Activated naive CD4-positive, alpha-beta T cell treated with anti-CD3 and anti-CD28 coated beads for 36 hours (primary cell): ENCODE data around the gene KRTAP5-2. TPM values are rescaled to one million over a fixed set of nuclear protein-coding genes. Genes with fewer than 3 reads are reported as not detected.
"Not testable (repeated sequence)": the region's sequence is repeated elsewhere in the genome, so short reads cannot be mapped to it uniquely, and the experiment has no call there.

Experiments
- CTCF ChIA-PET: fragments of 350-600 bp; sonication (Branson Sonifier 250); formaldehyde crosslinking; loops from one replicate; lab custom pipeline; 2021; ENCODE audit warnings: antibody characterized with exemption; lab: Charles Lee
- DNase-seq: peaks from one replicate; pipeline ENCODE4 v3.0.0-alpha.2; 2020
- H3K27ac Mint-ChIP-seq: one replicate; pipeline ENCODE4 v1.8.0; 2021; ENCODE audit warnings: mild to moderate bottlenecking, mixed read lengths
- H3K27me3 Mint-ChIP-seq: one replicate; pipeline ENCODE4 v1.8.0; 2021; ENCODE audit warnings: low read depth, mixed read lengths
- H3K36me3 Mint-ChIP-seq: one replicate; pipeline ENCODE4 v1.8.0; 2021; ENCODE audit warnings: low read depth, mixed read lengths
- H3K4me1 Mint-ChIP-seq: one replicate; pipeline ENCODE4 v1.8.0; 2021; ENCODE audit warnings: low read depth, mixed read lengths
- H3K4me3 Mint-ChIP-seq: one replicate; pipeline ENCODE4 v1.8.0; 2021; ENCODE audit warnings: mild to moderate bottlenecking, moderate library complexity, mixed read lengths
- H3K9me3 Mint-ChIP-seq: one replicate; pipeline ENCODE4 v1.8.0; 2021; ENCODE audit warnings: mixed read lengths
- intact Hi-C: fragments of 100-400 bp; cut with micrococcal nuclease; formaldehyde crosslinking; loops from one replicate; pipeline ENCODE4 v1.15.1; 2023
- total RNA-seq, 2 experiments: library from RNA; stranded (reverse); gene quantifications; one replicate each; pipeline ENCODE4 v1.2.3, GENCODE V29; 2021

KRTAP5-2 gene
- not detected for total RNA-seq

GRCh38 chr11:1597994-1598380 lies at the start of gene KRTAP5-2:
TSS of gene KRTAP5-2 (minus strand) at chr11:1598294. CDS start at chr11:1598250, 44 bp downstream.
- H3K27me3 Mint-ChIP-seq = peaks cover 19% of the 10 kb centered on the region
- CTCF ChIA-PET = interaction anchor here (1.4 to 1.7 kb wide), 2 partner anchors 23 to 55 kb away, joined by 4 to 5 read pairs; no protein-coding TSS in a partner anchor
- peaks cover 5% of the 10 kb centered on the region for H3K4me1 Mint-ChIP-seq
- H3K27ac Mint-ChIP-seq = no peak within 1 kb of the TSS
- DNase-seq = no peak
- no peaks in the 10 kb centered on the region for H3K36me3 Mint-ChIP-seq
- H3K9me3 Mint-ChIP-seq = no peaks in the 10 kb centered on the region
- intact Hi-C loops = no loop called here
- H3K4me3 Mint-ChIP-seq = no peak within 1 kb of the TSS

- intact Hi-C loops, DNase-seq, H3K36me3 Mint-ChIP-seq, H3K27me3 Mint-ChIP-seq, H3K9me3 Mint-ChIP-seq, H3K4me1 Mint-ChIP-seq, H3K27ac Mint-ChIP-seq, H3K4me3 Mint-ChIP-seq: not testable (repeated sequence)
- CTCF ChIA-PET = interaction anchor here (0.6 to 1.4 kb wide), 3 partner anchors 48 to 511 kb away, joined by 3 to 4 read pairs (median 3); no protein-coding TSS in a partner anchor
Observed at GRCh38 chr11:1646540-1646939, 48.4 kb upstream of the KRTAP5-2 start.

DNA sequence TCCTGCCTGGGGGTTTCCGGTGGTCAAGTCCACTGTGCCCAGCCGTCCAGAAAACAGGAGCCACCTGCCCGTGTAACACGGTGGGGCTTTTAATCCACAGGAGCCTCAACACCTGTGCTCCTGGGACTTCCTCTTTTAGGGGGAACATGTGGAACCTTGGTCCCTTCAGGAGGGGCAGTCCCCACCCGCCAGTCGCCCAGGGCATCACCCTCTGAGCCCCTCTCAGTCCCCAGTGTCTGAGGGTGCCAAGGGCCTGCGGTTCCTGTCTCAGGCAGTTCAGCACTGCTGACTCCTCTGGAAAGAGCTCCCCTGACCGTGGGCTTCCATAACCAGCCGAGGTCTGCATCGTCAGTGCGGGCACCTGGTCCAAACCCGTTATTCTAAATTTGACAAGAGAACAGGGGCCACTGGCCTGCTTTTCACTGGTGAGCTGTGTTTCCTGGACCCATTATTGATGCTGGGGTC lies 47.3 kb upstream of the KRTAP5-2 start:
- DNase-seq = no peak
- no peak overlapping the region for H3K27ac Mint-ChIP-seq
- no peaks in the 10 kb centered on the region for H3K4me1 Mint-ChIP-seq
- no peaks in the 10 kb centered on the region for H3K9me3 Mint-ChIP-seq
- peaks cover 4% of the 10 kb centered on the region for H3K27me3 Mint-ChIP-seq
- intact Hi-C loops = no loop called here
- no peak overlapping the region for H3K4me3 Mint-ChIP-seq
- CTCF ChIA-PET = interaction anchor here (1.4 kb wide), 1 partner anchor 49 kb away, joined by 3 read pairs; no protein-coding TSS in a partner anchor
- H3K36me3 Mint-ChIP-seq = no peaks in the 10 kb centered on the region

- H3K27me3 Mint-ChIP-seq = peaks cover 10% of the 10 kb centered on the region
- H3K36me3 Mint-ChIP-seq = no peaks in the 10 kb centered on the region
- no peaks in the 10 kb centered on the region for H3K9me3 Mint-ChIP-seq
- no peaks in the 10 kb centered on the region for H3K4me1 Mint-ChIP-seq
- intact Hi-C loops = no loop called here
- H3K4me3 Mint-ChIP-seq = no peak overlapping the region
- DNase-seq = no peak
- no peak overlapping the region for H3K27ac Mint-ChIP-seq
- CTCF ChIA-PET = interaction anchor here (1.4 kb wide), 1 partner anchor 49 kb away, joined by 3 read pairs; no protein-coding TSS in a partner anchor
Observed at GRCh38 chr11:1644601-1645356, 46.7 kb upstream of the KRTAP5-2 start.

DNA sequence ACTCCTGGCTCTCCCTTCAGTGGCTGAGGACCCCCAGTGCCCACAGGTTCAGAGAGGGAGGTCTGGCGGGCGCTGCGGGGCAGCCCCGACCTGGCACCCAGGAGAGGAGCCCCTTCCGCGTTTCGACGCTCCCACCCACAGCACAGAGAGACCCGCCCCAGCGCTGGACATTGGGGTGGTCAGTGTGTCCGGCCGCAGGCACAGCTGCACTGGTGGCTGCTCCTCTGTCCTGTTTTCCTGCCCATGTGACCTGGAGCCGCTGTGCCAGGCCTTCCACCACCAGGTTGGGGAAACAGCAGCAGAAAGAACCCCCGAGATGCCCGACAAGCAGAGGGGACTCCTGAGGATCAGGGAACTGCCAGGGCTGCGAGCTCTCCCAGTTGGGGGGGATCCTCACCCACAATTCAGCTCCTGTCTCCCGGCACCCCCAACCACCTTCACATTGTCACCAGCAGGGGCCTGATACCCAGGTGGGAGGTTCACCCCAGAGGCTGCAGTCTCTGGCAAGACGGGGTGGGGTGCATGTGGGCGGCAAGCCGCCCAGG lies 45.1 kb upstream of the KRTAP5-2 start:
- H3K36me3 Mint-ChIP-seq = no peaks in the 10 kb centered on the region
- no peak overlapping the region for H3K27ac Mint-ChIP-seq
- no peak for DNase-seq
- H3K27me3 Mint-ChIP-seq = peaks cover 12% of the 10 kb centered on the region
- CTCF ChIA-PET = interaction anchor here (0.6 kb wide), 1 partner anchor 9 kb away, joined by 5 read pairs; no protein-coding TSS in a partner anchor
- intact Hi-C loops = no loop called here
- H3K9me3 Mint-ChIP-seq = no peaks in the 10 kb centered on the region
- no peak overlapping the region for H3K4me3 Mint-ChIP-seq
- H3K4me1 Mint-ChIP-seq = no peaks in the 10 kb centered on the region

GRCh38 chr11:1642288-1643145 lies 44.4 kb upstream of the KRTAP5-2 start:
- Mint-ChIP-seq H3K27me3 (peaks cover 12% of the 10 kb centered on the region), H3K36me3 (no peaks in the 10 kb centered on the region), H3K9me3 (no peaks in the 10 kb centered on the region), H3K27ac (no peak overlapping the region), H3K4me1 (no peaks in the 10 kb centered on the region), H3K4me3 (no peak overlapping the region)
- CTCF ChIA-PET = no interaction called here
- DNase-seq = no peak
- intact Hi-C loops = no loop called here

DNA sequence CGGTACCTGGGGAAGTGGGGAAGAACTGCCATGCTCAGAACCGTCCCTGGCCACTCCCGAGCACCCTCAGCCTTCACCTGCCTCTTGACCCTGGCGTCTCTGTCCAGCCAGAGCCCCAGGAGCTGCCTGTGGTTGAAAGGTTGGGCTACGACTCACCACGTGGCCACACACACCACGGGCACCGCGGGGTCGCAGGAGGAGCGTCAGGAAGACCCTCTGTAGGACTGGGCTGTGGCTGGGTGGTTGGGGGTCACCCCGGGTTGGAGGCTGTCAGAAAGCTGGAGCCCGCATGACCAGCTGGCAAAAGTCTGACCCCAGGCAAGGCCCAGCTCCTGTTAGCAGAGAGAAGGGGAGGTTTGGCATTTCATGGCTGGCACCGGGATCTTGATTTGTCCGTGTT lies 43.0 kb upstream of the KRTAP5-2 start:
- intact Hi-C loops = no loop called here
- H3K27me3 Mint-ChIP-seq = peaks cover 8% of the 10 kb centered on the region
- no peak overlapping the region for H3K27ac Mint-ChIP-seq
- H3K9me3 Mint-ChIP-seq = no peaks in the 10 kb centered on the region
- H3K4me1 Mint-ChIP-seq = no peaks in the 10 kb centered on the region
- CTCF ChIA-PET = interaction anchor here (0.7 to 2.3 kb wide), 5 partner anchors 10 to 115 kb away, joined by 3 to 16 read pairs (median 4); no protein-coding TSS in a partner anchor
- H3K4me3 Mint-ChIP-seq = no peak overlapping the region
- no peaks in the 10 kb centered on the region for H3K36me3 Mint-ChIP-seq
- no peak for DNase-seq

DNA sequence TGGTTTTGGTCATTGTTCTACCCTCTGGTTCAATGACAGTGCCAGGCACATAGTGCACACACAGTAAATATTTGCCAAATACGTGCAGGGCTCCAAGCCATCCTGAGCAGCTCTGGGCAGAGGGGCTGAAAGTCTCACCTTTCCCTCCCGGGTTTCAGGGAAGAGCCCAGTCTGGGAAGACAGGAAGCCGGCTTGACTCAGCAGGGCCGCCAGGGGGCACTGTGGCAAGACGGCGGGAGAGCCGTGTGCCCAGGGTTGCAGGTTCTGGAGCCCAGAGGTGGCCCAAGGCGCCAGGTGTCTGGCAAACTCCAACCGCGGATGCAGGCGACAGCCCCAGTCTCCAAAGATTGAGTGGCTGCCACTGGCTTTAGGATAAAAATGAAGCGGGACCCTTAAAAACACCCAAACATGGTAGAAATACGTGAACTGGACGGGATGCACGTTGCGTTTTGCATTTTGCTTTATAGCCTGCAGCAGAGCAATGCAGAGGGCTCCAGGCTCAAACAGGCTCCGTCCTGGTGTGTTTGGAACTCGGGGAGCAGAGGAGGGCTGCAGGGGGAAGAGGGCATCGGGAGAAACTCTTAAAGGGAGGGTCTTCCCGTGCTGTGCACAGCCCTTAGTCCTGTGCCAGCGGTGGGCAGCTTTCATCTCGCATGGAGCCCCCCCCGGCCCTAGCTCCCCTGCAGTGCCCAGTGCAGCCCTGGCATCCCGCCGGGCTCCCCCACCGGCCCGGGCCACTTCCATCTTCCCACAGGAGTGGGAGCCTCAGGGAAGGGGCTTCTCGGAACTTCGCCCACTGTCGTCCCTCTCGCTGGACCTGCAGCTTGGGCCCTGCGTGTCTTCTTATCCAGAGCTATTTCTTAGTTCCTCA lies 42.2 kb upstream of the KRTAP5-2 start:
- no peaks in the 10 kb centered on the region for H3K36me3 Mint-ChIP-seq
- H3K4me3 Mint-ChIP-seq = no peak overlapping the region
- no peaks in the 10 kb centered on the region for H3K9me3 Mint-ChIP-seq
- H3K27ac Mint-ChIP-seq = no peak overlapping the region
- intact Hi-C loops = no loop called here
- peaks cover 8% of the 10 kb centered on the region for H3K27me3 Mint-ChIP-seq
- no peak for DNase-seq
- CTCF ChIA-PET = interaction anchor here (0.8 to 3.0 kb wide), 13 partner anchors 9 to 185 kb away, joined by 3 to 16 read pairs (median 4); partner anchors contain the start of gene KRTAP5-5
- H3K4me1 Mint-ChIP-seq = no peaks in the 10 kb centered on the region

DNA sequence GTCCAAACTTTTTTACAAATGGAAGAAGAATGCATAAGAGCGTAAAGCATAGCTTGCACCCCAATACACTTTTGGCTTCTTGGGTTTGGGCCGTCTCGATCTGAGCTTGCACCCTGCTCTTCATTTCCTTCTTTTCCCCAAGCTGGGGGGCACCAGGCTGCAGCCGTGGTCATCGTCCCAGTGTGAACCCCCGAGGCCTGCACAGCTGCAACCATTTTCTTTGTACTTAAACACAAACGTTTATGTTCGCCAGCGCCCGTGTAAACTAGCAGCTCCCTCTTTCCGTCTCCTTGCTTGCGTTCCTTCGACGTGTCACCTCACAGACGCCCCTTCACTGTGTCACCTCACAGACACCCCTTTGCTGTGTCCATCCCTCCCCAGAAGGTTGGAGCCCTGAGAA lies 41.6 kb upstream of the KRTAP5-2 start:
- CTCF ChIA-PET = interaction anchor here (0.7 to 3.0 kb wide), 15 partner anchors 9 to 186 kb away, joined by 3 to 16 read pairs (median 4); partner anchors contain the start of gene KRTAP5-5
- Mint-ChIP-seq H3K4me3 (no peak overlapping the region), H3K4me1 (no peaks in the 10 kb centered on the region), H3K27ac (no peak overlapping the region), H3K36me3 (no peaks in the 10 kb centered on the region), H3K9me3 (no peaks in the 10 kb centered on the region), H3K27me3 (peaks cover 12% of the 10 kb centered on the region)
- intact Hi-C loops = no loop called here
- DNase-seq = no peak

DNA sequence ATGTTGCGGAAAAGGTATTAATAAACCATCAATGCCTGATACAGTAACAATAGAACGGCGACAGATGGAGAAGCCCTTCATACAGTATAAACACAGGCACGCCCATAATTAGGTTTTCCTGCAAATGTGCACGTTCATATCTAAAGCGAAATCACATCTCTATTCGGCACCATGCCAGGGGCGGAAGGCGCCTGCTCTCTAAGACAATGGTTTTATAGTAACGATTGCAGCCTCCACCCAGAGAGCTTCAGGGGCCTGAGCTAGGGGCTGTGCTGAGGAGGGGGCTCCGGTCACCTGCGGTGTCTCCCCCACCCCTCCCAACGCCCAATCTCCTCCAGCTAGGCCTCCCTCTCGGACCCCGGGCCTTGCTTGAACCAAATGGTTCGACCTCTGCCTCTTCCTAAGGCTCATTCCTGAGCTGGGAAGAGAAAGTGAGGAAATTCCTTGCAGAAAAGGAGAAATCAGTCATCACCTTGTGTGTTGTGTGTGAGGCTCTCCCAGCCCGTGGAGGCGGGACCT lies 41.1 kb upstream of the KRTAP5-2 start:
- Mint-ChIP-seq H3K4me1 (no peaks in the 10 kb centered on the region), H3K4me3 (no peak overlapping the region), H3K27ac (no peak overlapping the region), H3K9me3 (no peaks in the 10 kb centered on the region), H3K36me3 (no peaks in the 10 kb centered on the region), H3K27me3 (peaks cover 12% of the 10 kb centered on the region)
- DNase-seq = peak; percentile 30
- intact Hi-C loops = no loop called here
- CTCF ChIA-PET = interaction anchor here (0.7 to 3.0 kb wide), 15 partner anchors 8 to 186 kb away, joined by 3 to 16 read pairs (median 4); partner anchors contain the start of gene KRTAP5-5

GRCh38 chr11:1638344-1638743 lies 40.2 kb upstream of the KRTAP5-2 start:
- H3K9me3 Mint-ChIP-seq = no peaks in the 10 kb centered on the region
- no peak overlapping the region for H3K27ac Mint-ChIP-seq
- DNase-seq = no peak
- intact Hi-C loops = no loop called here
- no peaks in the 10 kb centered on the region for H3K4me1 Mint-ChIP-seq
- H3K36me3 Mint-ChIP-seq = no peaks in the 10 kb centered on the region
- peaks cover 12% of the 10 kb centered on the region for H3K27me3 Mint-ChIP-seq
- no peak overlapping the region for H3K4me3 Mint-ChIP-seq
- CTCF ChIA-PET = interaction anchor here (0.9 to 3.0 kb wide), 5 partner anchors 9 to 470 kb away, joined by 3 to 12 read pairs (median 5); no protein-coding TSS in a partner anchor
